GM12878 (cell line): ENCODE measurements around the gene HOXB1. TPM values are rescaled to one million over a fixed set of nuclear protein-coding genes. Genes with fewer than 3 reads are reported as not detected.

ENCODE experiments used
- ATAC-seq: fragments of 200-7000 bp; cut with Tn5 transposase; 3 replicates; pipeline ENCODE4 v1.9.1; 2020; ENCODE audit warnings: mild to moderate bottlenecking, moderate library complexity
- BruUV-seq: library from RNA; stranded (reverse); fragments of 400-500 nt; replicated peaks from 2 replicates; lab custom pipeline; 2021; lab: Mats Ljungman, UMichigan
- CTCF ChIA-PET: fragments of 300-600 bp; sonication (Branson Sonifier 250); formaldehyde crosslinking; extraction: SDS; loops from one replicate; lab custom pipeline; 2021; ENCODE audit warnings: inconsistent platforms; lab: Yijun Ruan, JAX
- POLR2A ChIA-PET: fragments of 350-600 bp; formaldehyde crosslinking; extraction: SDS; loops from one replicate; lab custom pipeline; 2021; ENCODE audit warnings: inconsistent platforms; lab: Charles Lee
- RAD21 ChIA-PET: fragments of 300-600 bp; sonication (Branson Sonifier 250); formaldehyde crosslinking; loops from one replicate; lab custom pipeline; 2023; ENCODE audit warnings: antibody characterized with exemption; ENCODE audit not compliant: unreplicated experiment; lab: Charles Lee
- SMC1A ChIA-PET: fragments of 300-600 bp; sonication (Branson Sonifier 250); formaldehyde crosslinking; loops from one replicate; lab custom pipeline; 2023; ENCODE audit not compliant: unreplicated experiment, uncharacterized antibody; lab: Charles Lee
- DNase-seq: peaks from one replicate; pipeline ENCODE4 v3.0.0-alpha.2; 2011; ENCODE audit warnings: low read depth, low spot score
- FAIRE-seq: peaks from 3 replicates; lab custom pipeline; 2011; peaks lifted over from hg19 to GRCh38; lab: Jason Lieb, UNC
- H2AFZ ChIP-seq: 2 replicates; pipeline ENCODE4 v1.6.0; 2011; ENCODE audit warnings: low read depth, low read length, control low read depth; ENCODE audit not compliant: control insufficient read depth
- H3K27ac ChIP-seq: 2 replicates; pipeline ENCODE4 v1.5.1; 2011; ENCODE audit warnings: control low read depth; ENCODE audit not compliant: control insufficient read depth, insufficient read depth
- H3K27me3 ChIP-seq, 2 experiments: replicated peaks in 1 of 2; 2 replicates each; pipeline versions ENCODE4 v1.6.0 to v1.6.1; 2011; ENCODE audit warnings: low read length in 1 of 2; ENCODE audit not compliant: control insufficient read depth in 2 of 2, insufficient read depth in 2 of 2
- H3K36me3 ChIP-seq, 2 experiments: 2 replicates each; pipeline ENCODE4 v1.5.1; 2011; ENCODE audit warnings: low read length in 1 of 2; ENCODE audit not compliant: control insufficient read depth in 2 of 2, insufficient read depth in 2 of 2
- H3K4me1 ChIP-seq: 2 replicates; pipeline ENCODE4 v1.6.1; 2011; ENCODE audit warnings: mild to moderate bottlenecking, low read length, moderate library complexity, mixed read lengths; ENCODE audit not compliant: control insufficient read depth, insufficient read depth
- H3K4me2 ChIP-seq: 2 replicates; pipeline ENCODE4 v1.6.0; 2011; ENCODE audit warnings: control low read depth; ENCODE audit not compliant: control insufficient read depth, insufficient read depth
- H3K4me3 ChIP-seq: fragments of 200-600 bp; sonication (generic); 2 replicates; pipeline ENCODE4 v1.5.1; 2016
- H3K79me2 ChIP-seq: 2 replicates; pipeline ENCODE4 v1.6.0; 2011; ENCODE audit warnings: low read length; ENCODE audit not compliant: control insufficient read depth, insufficient read depth
- H3K9ac ChIP-seq: 2 replicates; pipeline ENCODE4 v1.8.0; 2011; ENCODE audit warnings: low read length, control low read depth, mixed read lengths; ENCODE audit not compliant: control insufficient read depth, insufficient read depth
- H3K9me3 ChIP-seq: replicated peaks from 3 replicates; pipeline ENCODE4 v1.5.1; 2011; ENCODE audit warnings: mild to moderate bottlenecking, low read length; ENCODE audit not compliant: control insufficient read depth, insufficient read depth
- H4K20me1 ChIP-seq: 2 replicates; pipeline ENCODE4 v1.6.0; 2011; ENCODE audit not compliant: control insufficient read depth, insufficient read depth
- HCFC1 ChIP-seq: fragments of 150-350 bp; IDR thresholded peaks from 2 replicates; pipeline ENCODE4 v1.6.1; 2014; ENCODE audit warnings: low read length
- HDAC6 ChIP-seq: fragments of 200-600 bp; sonication (generic); IDR thresholded peaks from one replicate; pipeline ENCODE4 v1.8.0; 2017; ENCODE audit warnings: antibody characterized with exemption; ENCODE audit not compliant: unreplicated experiment
- IKZF1 ChIP-seq: fragments of 450-650 bp; conservative IDR thresholded peaks from 2 replicates; pipeline ENCODE4 v1.6.1; 2017; ENCODE audit warnings: antibody characterized with exemption, mild to moderate bottlenecking
- KAT2A ChIP-seq: conservative IDR thresholded peaks from 2 replicates; pipeline ENCODE4 v1.6.1; 2011; ENCODE audit warnings: low read depth, low read length; ENCODE audit not compliant: control insufficient read depth
- MXI1 ChIP-seq: fragments of 150-350 bp; IDR thresholded peaks from 2 replicates; pipeline ENCODE4 v1.6.1; 2011; ENCODE audit warnings: low read depth, mild to moderate bottlenecking, inconsistent platforms, low read length, improper control_type of control experiment
- RBBP5 ChIP-seq: fragments of 200-600 bp; sonication (generic); conservative IDR thresholded peaks from 2 replicates; pipeline ENCODE4 v1.6.1; 2016
- SRF ChIP-seq, 2 experiments: IDR thresholded peaks; 2 replicates each; pipeline ENCODE4 v1.6.1; 2011; ENCODE audit warnings: low read depth in 2 of 2, low read length in 2 of 2, mild to moderate bottlenecking in 1 of 2, moderate library complexity in 1 of 2
- USF1 ChIP-seq: IDR thresholded peaks from 2 replicates; pipeline ENCODE4 v1.6.1; 2011; ENCODE audit warnings: borderline replicate concordance, low read depth, mild to moderate bottlenecking, moderate library complexity, mixed read lengths, low read length; ENCODE audit not compliant: insufficient read depth; ENCODE audit errors: extremely low read length
- WGBS: methylation state at CpG from one replicate; pipeline ENCODE4 v1.1.6; 2016; ENCODE audit warnings: low lambda C conversion rate; ENCODE audit not compliant: insufficient replicate concordance, insufficient coverage; ENCODE audit errors: missing lambda C conversion rate; 5-methylcytosine and 5-hydroxymethylcytosine counted together
- in situ Hi-C: fragments of 300-500 bp; cut with MboI; formaldehyde crosslinking; loops from 9 replicates; pipeline ENCODE4 v1.14.3; 2018; ENCODE audit warnings: mixed read lengths
- intact Hi-C: fragments of 100-400 bp; cut with micrococcal nuclease; formaldehyde crosslinking; loops from one replicate; pipeline ENCODE4 v1.14.2; 2022; ENCODE audit not compliant: unreplicated experiment
- polyA plus RNA-seq, 11 experiments: library from polyadenylated mRNA; depleted of rRNA in 4 of 11; unstranded in 6 of 11; stranded (reverse) in 5 of 11; fragments of >200 nt; fragmentation: Nextera tagmentation in 4 of 11; fragmentation: Illumina TruSeq in 1 of 11; extraction: Ambion mirVana in 4 of 11; extraction: Trizol in 1 of 11; gene quantifications; 1 replicate in 1 of 11; 2 replicates in 10 of 11; pipeline versions ENCODE4 v1.2.1 to v1.2.3, GENCODE V29; 2011 to 2016; ENCODE audit warnings: inconsistent platforms in 2 of 11, missing spikeins in 2 of 11, low read depth in 1 of 11
- total RNA-seq, 4 experiments: library from RNA; depleted of rRNA in 3 of 4; stranded (reverse); fragments of >200 nt in 3 of 4; fragmentation: Illumina TruSeq in 1 of 4; extraction: Trizol in 1 of 4; gene quantifications; 2 replicates each; pipeline versions ENCODE4 v1.2.1 to v1.2.3, GENCODE V29; 2013 to 2021

The HOXB1 gene
- total and polyA plus RNA-seq, 10 of the 15 experiments (the other 5 are each of a cell fraction or from before 2014, with no cell fraction given), result not detected

- no peaks in the 10 kb centered on the region for H3K79me2 ChIP-seq
- WGBS, result 72% methylated on average over 6 of the region's 6 CpGs
- intact Hi-C loops (no loop called here), in situ Hi-C loops (no loop called here)
- H4K20me1 ChIP-seq, result no peaks in the 10 kb centered on the region
- no peaks in the 10 kb centered on the region; a peak in 1 of 4 replicates for H3K36me3 ChIP-seq
- ChIA-PET RAD21 (no interaction called here), CTCF (interaction anchor here (0.6 to 1.5 kb wide), 4 partner anchors 47 to 475 kb away, joined by 3 read pairs; no protein-coding TSS in a partner anchor), POLR2A (no interaction called here)
- no TSS peak for BruUV-seq
- FAIRE-seq (no peak), DNase-seq (no peak), ATAC-seq (no peak)
- no peak overlapping the region for H3K9ac ChIP-seq
- no peaks in the 10 kb centered on the region for H3K9me3 ChIP-seq
- H3K4me1 ChIP-seq, result no peaks in the 10 kb centered on the region
- H3K4me3 ChIP-seq, result no peak overlapping the region
- H3K27me3 ChIP-seq, result no peaks in the 10 kb centered on the region
- H3K27ac ChIP-seq, result no peak overlapping the region
- no peak overlapping the region for H2AFZ ChIP-seq
- no peak overlapping the region for H3K4me2 ChIP-seq
- TF ChIP-seq KAT2A (no peak), HDAC6 (no peak), IKZF1 (no peak), SRF (IDR thresholded peaks at IDR 0.05; ENCODE audit: low read depth in 2 of 2, low read length in 2 of 2) (no peak), RBBP5 (no peak), HCFC1 (no peak), MXI1 (no peak), USF1 (no peak)
- TF ChIP-seq, all 136 proteins: peak for 0
- SMC1A ChIA-PET, result interaction anchor here (0.6 to 2.0 kb wide), 2 partner anchors 77 to 167 kb away, joined by 5 to 7 read pairs; no protein-coding TSS in a partner anchor
Measured at GRCh38 chr17:48569674-48570324, 39.0 kb upstream of the HOXB1 start.
